ENCODE measurements around the gene ERGIC1. TPM values are rescaled to one million over a fixed set of nuclear protein-coding genes. Genes with fewer than 3 reads are reported as not detected.

The ERGIC1 gene
- polyA plus RNA-seq, 1 experiment = 137 TPM

- H3K4me3 ChIP-seq (ENCODE audit: low read depth, low read length) = peak overlapping the region; percentile 84
- H3K27ac ChIP-seq (ENCODE audit: low read depth, low read length) = no peak overlapping the region
- no peaks in the 10 kb centered on the region for H3K27me3 ChIP-seq (ENCODE audit: control insufficient read depth, insufficient read depth, low read length)
- POLR2A ChIA-PET = interaction anchor here (0.6 to 1.6 kb wide), 2 partner anchors 64 to 66 kb away, joined by 3 to 6 read pairs; no protein-coding TSS in a partner anchor
- CTCF ChIA-PET = interaction anchor here (1.1 to 2.9 kb wide), 2 partner anchors 119 to 122 kb away, joined by 3 to 9 read pairs; no protein-coding TSS in a partner anchor
- no peak for DNase-seq (ENCODE audit: low read depth, low spot score)
- no peaks in the 10 kb centered on the region for H3K9me3 ChIP-seq (ENCODE audit: control insufficient read depth, insufficient read depth, low read length)
- TF ChIP-seq, protein P1, sequence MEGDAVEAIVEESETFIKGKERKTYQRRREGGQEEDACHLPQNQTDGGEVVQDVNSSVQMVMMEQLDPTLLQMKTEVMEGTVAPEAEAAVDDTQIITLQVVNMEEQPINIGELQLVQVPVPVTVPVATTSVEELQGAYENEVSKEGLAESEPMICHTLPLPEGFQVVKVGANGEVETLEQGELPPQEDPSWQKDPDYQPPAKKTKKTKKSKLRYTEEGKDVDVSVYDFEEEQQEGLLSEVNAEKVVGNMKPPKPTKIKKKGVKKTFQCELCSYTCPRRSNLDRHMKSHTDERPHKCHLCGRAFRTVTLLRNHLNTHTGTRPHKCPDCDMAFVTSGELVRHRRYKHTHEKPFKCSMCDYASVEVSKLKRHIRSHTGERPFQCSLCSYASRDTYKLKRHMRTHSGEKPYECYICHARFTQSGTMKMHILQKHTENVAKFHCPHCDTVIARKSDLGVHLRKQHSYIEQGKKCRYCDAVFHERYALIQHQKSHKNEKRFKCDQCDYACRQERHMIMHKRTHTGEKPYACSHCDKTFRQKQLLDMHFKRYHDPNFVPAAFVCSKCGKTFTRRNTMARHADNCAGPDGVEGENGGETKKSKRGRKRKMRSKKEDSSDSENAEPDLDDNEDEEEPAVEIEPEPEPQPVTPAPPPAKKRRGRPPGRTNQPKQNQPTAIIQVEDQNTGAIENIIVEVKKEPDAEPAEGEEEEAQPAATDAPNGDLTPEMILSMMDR (IDR thresholded peaks at IDR 0.05; ENCODE audit: low read depth, low read length) = no peak
Observed at GRCh38 chr5:172835994-172836356, 1.9 kb downstream of the ERGIC1 start.

DNA sequence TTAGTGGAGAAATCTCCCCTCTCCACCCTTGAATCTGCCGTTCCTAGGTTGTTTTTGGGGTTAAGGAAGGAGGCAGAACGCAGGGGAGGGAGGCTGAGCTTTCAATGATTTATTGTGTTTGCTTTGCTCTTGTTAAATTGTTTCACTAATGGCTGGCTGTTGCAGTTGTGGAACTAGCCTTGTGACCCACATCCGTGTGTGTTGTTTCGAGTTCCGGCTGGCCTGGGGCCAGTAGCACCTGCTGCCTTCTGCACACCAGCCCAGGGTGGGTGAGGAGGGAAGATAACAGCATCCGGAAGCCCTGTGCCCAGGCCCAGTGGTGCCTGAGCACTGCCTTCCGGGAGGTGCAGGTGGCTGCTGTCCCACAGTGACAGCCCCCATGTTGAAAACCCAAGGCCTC, 3.6 kb downstream of the ERGIC1 start:
- TF ChIP-seq, protein P1 (IDR thresholded peaks at IDR 0.05; ENCODE audit: low read depth, low read length) = no peak
- Histone ChIP-seq H3K9me3 (ENCODE audit: control insufficient read depth, insufficient read depth, low read length) (no peaks in the 10 kb centered on the region), H3K27me3 (ENCODE audit: control insufficient read depth, insufficient read depth, low read length) (no peaks in the 10 kb centered on the region), H3K4me3 (ENCODE audit: low read depth, low read length) (no peak overlapping the region), H3K27ac (ENCODE audit: low read depth, low read length) (no peak overlapping the region)
- no peak for DNase-seq (ENCODE audit: low read depth, low spot score)
- ChIA-PET POLR2A (no interaction called here), CTCF (interaction anchor here (2.9 kb wide), 1 partner anchor 123 kb away, joined by 9 read pairs; no protein-coding TSS in a partner anchor)

DNA sequence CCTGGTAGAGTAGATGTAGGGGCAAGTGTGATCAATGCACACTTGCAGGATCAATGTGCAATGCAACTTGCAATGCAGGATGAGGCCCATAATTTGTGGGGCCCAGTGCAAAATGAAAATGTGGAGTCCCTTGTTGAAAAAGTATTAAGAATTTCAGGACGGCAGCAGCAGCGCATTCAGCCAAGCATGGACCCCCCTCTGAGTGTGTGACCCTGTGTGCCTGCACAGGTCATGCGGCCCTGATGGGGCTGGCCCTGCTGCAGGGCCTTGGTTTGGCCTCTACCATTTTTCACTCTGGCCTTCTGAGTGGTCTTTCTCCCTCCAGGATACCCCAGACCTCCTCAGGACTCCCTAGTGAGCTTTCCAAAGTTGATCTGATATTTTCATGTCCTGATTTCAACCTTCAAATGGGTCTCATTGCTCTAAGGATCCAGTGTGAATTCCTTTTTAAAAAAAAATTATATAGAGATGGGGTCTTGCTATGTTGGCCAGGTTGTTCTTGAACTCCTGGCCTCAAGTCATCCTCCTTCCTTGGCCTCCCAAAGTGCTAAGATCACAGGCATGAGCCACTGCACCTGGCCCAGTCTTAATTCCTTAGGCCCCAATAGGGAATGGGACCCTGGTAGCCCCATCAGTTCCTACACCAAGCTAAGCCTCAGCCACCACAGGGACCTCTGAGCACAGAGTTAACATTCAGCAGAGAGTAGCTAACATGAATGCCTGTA, 4.3 kb downstream of the ERGIC1 start:
- CTCF ChIA-PET = no interaction called here
- DNase-seq (ENCODE audit: low read depth, low spot score) = no peak
- TF ChIP-seq, protein P1 (IDR thresholded peaks at IDR 0.05; ENCODE audit: low read depth, low read length) = no peak
- no peaks in the 10 kb centered on the region for H3K27me3 ChIP-seq (ENCODE audit: control insufficient read depth, insufficient read depth, low read length)
- POLR2A ChIA-PET = no interaction called here
- H3K4me3 ChIP-seq (ENCODE audit: low read depth, low read length) = no peak overlapping the region
- H3K27ac ChIP-seq (ENCODE audit: low read depth, low read length) = no peak overlapping the region
- no peaks in the 10 kb centered on the region for H3K9me3 ChIP-seq (ENCODE audit: control insufficient read depth, insufficient read depth, low read length)

- Histone ChIP-seq H3K27ac (ENCODE audit: low read depth, low read length) (no peak overlapping the region), H3K9me3 (ENCODE audit: control insufficient read depth, insufficient read depth, low read length) (no peaks in the 10 kb centered on the region), H3K4me3 (ENCODE audit: low read depth, low read length) (no peak overlapping the region), H3K27me3 (ENCODE audit: control insufficient read depth, insufficient read depth, low read length) (no peaks in the 10 kb centered on the region)
- POLR2A ChIA-PET = interaction anchor here (0.9 to 1.2 kb wide), 2 partner anchors 68 to 71 kb away, joined by 3 to 5 read pairs; no protein-coding TSS in a partner anchor
- DNase-seq (ENCODE audit: low read depth, low spot score) = no peak
- CTCF ChIA-PET = interaction anchor here (0.6 kb wide), 1 partner anchor 11 kb away, joined by 4 read pairs; no protein-coding TSS in a partner anchor
- TF ChIP-seq, protein P1 (IDR thresholded peaks at IDR 0.05; ENCODE audit: low read depth, low read length) = no peak
Observed at GRCh38 chr5:172839669-172840431, 5.8 kb downstream of the ERGIC1 start.

Data from AG04450 (cell line).